Limb (tissue), 2 donors: ENCODE measurements around the gene TGFA.

Experiments
- DNase-seq, 2 donors: peaks; one replicate each; pipeline ENCODE4 v3.0.0-alpha.2; 2016; ENCODE audit errors: extremely low spot score in 2 of 2

TGFA gene

DNA sequence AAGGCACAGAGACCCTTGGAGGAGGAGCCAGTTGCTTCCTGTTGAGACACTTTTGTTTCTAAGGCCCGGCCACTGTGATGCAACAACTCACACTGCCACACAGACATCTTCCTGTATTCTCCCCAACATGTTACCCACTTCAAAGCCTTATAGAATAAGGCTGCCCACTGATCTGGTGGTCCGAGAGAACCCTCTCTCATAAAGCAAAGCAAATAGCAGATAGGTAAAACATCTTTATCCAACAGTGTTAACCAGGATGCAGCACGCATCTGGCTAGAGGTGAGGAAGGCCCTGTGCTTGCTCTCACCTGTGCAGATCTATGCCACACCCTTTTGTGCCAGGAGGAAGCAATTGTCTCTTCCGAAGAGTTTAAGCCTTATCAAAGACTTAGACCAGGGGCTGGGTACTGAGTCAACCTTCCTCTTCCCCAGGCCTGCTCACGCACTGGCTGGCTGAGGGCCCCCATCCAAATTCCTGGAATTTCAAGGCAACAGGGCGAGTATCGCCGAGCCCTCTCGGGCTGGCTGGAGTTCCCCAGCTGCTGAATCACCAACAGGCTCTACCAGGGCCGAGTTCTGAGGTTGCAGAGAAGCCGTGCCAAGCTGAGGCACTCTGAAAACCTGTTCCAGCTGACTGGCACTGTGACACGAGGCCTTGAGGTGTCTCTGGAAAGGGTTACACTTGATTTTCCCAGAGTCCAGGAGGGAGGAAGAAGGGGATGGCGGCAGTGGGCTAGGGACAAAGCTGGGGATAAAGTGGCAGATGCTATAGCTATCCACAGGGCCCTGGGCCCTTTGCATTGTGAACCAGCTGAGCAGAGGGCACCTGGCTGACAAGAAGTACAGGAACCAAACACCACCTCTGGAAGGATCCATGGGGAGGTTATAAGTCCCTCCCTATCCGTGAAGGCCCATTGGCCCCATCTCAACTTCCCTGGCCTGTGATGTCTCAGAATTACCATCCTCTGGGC is 29.3 kb downstream of the TGFA start:
- no peak for DNase-seq

DNA sequence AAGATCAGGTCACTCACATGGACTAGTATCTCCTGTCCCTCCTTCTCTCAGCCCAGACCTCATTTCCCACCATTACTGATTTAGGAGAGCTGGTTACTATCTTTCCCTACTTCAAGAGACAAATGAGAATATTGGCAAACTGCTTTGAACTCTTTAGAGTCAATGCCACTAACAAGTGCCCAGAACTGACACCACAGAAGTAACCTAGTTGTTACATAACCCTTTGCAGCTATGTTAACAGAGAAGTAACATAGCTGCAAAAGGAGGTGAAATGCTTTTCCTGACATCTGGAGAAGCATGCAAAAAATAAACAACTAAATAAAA is 30.0 kb downstream of the TGFA start:
- DNase-seq: no peak

DNA sequence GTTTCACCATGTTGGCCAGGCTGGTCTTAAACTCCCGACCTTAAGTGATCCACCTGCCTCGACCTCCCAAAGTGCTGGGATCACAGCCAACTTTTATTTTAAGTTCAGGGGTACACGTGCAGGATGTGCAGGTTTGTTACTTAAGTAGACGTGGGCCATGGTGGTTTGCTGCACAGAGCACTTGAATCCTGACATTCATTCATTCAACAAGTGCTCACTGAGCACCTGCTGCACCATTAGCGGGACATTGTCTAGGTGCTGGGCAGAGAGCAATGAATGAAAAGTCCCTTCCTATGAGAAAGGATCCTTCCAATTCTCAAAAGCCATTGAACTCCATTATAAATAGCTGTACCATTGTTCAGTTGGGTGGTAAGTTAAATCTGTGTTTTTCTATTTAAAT is 31.0 kb downstream of the TGFA start:
- DNase-seq: no peak

DNA sequence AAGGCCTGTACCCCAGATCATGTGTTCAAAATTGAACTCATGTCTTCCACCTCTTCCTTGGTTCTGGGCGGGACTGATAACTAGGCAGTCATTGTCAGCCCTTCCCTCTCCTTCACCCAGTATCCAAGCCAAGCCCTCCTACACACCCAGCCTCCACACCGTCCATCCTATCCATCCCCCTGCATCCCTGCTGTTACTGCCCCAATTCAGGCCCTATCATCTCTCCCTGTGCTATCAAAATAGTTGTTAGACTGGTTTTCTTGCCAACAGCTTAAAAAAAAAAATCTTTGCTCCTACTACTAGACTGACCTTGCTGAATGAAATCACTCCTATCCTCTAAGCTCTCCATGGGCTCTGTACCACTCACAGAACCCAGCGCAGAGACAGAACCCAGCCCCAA is 32.8 kb downstream of the TGFA start:
- DNase-seq: no peak

DNA sequence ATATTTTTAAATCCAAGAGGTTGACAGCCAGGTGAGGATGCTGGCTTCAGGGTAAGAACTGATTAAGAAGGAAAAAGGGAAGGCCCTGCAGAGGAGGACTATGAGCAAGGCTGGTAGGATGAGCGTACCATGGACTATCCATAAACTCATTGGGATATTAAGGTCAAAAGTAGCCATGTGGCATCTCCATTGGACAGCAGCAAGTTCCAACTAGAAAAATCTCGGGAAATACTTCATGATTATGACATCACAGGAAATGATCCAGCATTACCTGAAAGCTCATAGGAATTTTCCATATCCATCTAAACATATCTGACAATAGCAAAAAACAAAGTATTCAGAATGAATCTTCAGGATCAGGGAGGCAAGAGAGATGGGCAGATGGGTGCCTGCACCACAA is 34.2 kb downstream of the TGFA start:
- no peak for DNase-seq

DNA sequence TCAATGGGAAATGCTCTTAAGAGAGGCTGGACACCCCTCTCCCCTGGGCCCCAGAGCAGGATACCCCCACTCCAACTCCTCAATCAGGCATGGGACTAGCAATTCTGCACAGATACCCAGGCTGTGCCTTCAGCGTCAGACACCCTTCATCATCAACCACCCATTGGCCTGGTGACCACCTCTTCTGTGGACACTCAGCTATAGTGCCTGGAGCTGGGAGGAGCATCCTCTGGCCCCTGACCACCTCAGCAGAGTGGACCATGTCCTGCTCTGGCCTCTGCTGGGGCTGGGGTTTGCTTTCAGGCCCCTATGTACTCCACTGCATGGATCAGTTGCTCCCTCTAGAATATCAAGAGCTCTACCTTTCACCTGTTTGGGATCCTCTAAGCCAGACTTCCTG is 35.1 kb downstream of the TGFA start:
- no peak for DNase-seq

DNA sequence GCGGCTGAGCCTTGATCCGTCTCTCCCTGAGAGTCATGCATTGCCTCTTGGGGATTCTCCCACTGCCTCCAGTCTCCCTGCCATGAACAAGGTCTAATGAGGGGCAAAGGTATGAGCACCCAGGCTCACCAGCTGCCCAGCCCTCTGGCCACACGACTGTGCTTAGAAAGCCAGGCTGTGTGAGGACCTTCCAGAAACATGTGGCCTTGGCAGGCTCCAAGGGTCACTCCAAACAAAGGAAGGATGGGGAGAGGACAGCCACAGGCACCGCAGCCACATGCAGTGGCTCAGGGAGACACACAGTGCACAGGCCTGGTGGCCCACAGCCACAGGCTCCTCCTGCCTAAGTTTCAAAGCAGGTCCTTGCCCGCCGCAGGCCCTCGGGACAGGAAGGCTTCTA is 35.8 kb downstream of the TGFA start:
- DNase-seq: no peak

DNA sequence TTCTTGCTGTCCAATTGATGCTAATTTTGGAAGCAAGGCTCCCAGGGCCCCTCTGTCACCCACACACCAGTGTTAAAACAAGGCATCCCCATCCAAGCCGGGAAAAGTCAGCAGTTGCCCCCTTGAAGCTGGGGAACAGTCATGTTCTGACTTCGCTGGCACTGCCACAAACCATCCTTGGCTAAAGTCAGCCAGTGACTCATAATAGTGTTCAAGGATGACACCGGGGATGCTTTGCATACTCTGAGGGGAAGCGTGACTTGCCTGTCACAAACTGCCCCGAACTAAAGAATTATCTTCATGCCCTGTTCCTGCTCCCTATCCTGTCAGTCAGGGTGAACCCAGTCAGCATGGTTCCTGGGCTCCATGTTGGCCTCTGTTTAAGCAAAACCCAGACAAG is 37.0 kb downstream of the TGFA start:
- DNase-seq: no peak

DNA sequence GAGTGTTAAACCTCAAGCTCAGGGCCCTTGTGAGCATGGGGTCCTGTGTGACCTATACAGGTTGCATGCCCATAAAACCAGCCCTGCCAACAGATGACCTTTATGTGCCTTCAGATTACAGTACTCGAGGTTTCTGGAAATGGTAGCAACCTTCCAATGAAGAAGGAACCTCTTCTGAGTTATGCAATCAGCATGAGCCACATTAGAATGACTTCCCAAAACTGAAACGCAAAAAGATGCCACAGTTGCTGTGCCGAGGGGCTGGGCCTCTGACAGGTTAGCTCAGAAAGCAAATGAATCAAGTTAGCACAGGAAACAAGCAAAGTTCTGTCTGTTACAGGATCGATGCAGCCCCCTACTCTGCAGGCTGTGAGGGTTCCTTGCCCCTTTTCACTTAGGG is 37.7 kb downstream of the TGFA start:
- no peak for DNase-seq

DNA sequence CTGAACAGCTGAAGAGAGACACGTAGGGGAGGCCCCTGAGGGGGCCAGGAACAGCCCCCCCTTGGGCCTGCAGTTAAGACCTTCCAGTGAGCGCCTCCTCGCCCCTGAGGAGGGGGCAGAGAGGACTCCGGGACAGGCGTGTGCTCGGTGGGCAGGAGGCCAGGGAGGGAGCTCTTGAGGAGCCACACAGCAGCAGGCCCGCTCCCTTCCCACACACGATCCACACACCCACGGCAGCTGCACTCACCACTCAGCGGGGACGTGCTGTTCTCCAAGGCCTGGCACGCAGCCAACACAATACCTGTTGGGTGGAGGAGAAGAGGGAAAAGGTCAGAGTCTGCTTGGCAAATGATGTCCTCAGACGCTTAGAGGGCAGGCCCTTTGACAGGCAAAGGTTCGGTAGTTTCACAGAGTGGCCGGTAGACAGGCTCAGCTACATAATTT is 39.0 kb downstream of the TGFA start:
- DNase-seq: peak in 1 of 2 donors; percentile 55

DNA sequence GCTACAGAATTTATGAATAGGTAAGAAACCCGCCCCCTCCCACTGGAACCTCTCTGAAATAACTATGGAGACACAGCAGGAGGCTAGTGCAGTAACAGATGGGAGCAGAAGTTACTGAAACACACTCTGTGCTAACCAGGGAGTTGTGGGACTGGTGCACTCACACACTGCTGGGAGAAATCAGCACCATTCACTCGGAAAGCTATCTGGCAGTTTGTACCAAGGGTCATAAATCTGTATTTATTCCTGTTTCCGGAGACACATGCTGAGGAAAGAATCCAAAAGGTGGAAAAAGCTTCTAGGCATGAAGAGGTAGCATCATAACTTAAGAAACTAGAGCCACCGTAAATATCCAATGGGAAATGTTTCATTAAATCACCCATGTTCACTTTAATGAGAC is 39.9 kb downstream of the TGFA start:
- DNase-seq: no peak

DNA sequence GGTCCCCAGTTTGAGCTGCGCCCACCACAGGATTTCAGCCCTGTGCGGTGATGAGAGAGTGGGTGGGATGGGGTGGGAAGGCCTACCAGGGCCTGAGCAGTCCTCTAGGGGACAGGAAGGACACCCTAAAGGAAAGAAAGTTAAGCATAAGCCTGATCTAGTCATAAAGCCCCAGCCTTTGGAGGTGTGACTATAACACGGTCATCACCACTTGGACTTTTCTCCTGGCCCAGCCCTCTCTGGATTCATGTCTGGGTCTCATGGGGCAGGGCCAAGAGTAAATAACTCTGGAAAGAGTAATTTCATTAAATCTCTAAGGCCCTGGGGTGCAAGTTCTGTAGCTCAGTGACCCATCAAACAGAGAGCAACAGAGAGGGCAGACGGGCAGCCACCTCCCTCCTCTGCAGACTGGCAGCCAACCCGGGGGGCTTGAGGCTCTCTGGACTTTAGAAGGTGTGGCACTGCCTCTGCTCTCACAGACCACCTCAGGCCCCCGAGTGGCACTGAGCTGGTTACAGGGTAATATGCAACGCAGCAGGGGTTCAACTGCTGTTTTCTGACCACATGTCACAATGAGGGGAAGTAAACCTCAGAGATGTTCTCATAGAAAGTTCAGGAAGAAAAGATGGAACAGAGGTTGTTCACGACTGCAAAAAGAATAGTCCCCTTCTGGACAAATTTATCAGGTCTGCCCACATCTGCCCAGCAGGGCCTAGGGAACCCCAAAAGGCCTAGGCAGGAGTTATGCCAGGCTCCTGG is 41.5 kb downstream of the TGFA start:
- DNase-seq: no peak

DNA sequence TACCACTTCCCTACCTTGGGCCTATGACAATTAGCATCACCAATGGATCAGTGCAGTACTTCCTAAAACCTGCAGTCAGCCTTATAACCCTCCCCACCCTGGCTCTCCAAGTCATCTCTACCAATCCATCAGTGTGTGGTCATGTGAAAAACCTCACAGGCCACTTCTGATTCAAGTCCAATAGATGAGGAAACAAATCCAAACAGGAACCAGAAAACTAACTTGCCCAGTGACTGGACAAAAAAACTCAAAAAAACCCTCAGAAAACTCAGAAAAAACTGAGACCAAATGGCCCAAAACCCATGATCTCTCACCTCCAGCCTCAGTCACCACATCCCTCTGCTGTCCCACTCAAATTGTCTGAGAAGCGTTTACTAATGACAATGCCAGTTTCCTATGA is 43.3 kb downstream of the TGFA start:
- no peak for DNase-seq

DNA sequence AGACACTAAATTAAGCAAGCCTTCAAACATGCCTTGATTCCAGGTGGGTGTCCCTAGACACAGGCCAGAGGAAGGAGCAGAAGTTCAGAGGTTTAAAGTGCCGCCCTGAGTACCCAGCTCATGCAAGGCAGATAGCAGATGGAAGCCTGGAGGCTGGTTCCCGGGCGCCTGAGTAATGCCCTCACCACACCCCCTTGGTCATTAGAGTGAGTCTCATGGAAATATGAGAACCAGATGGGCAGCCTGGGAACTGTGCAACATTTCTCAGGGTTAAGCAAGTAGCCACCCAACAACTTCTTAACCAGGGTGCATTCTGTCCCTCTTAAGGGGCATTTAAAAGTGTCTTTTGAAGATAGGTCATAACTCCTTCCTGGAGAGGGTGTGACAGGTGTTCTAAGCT is 44.1 kb downstream of the TGFA start:
- no peak for DNase-seq

DNA sequence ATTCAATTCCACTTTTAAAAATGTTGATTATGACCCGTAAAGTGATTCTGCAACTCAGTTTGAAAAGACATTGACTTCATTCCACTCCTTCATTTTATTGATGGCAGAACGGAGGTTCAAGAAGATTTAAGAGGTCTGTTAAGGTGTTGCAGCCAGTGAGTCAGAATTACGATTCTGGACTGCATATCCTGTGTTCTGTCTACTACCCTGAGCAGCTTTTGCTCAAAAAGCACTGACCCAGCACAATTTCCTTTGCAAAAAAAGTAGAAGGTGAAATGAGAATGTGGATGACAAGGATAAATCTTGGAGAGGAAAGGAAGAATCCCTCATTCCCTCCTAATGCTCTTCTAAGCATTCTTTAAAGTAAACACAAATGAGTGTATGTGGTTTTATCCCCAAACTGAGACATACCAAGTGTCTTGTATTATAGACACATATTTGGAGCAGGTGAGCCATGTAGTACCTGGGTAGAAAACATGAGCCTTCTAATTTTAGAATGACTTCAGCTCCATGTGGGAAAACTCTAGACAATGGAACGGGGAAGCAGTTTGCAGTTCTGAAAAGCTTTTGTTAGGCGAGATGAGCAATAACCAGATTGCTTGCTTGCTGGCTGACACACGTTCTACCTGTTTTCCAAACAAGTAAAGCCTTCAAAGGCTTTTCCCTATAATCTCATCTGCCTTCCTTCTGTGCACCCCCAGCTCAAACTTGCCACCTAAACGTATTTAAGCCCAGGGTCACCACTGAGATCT is 44.7 kb downstream of the TGFA start:
- no peak for DNase-seq

DNA sequence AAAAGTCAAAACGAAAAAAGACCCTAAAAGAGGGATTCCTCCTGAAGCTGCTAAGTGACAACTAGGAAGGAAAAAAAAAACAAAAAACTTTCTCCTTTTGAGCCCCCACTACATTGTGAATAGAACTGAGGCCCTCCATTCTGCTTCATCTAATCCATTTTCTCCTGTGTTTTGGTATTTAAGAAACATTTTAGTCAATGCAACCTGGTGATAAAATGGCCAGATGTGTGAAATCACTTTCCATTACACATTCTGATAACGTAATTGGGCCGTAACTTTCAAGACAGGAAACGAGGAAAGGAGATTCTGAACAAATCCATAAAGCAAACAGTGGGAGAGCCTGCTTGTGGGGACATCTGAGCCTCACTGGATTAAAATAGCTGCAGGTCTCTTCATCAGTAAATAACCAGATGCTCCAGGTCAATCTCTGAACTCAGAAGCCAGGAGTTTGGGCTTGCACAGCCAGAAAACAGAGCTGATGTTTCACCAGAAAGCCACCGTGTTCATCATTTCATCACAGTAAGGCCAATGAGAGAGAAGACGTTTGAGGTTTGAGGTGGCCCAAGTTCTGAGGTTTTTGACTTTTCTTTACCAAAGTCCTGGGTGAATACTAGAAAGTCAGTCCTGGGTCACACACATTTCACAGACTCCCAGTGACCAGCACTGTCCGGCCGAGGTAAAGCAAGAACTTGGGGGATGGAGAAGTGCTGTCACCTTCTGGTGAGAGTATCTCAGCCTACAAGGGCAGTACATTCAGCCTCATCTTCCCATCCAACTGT is 47.8 kb downstream of the TGFA start:
- no peak for DNase-seq

DNA sequence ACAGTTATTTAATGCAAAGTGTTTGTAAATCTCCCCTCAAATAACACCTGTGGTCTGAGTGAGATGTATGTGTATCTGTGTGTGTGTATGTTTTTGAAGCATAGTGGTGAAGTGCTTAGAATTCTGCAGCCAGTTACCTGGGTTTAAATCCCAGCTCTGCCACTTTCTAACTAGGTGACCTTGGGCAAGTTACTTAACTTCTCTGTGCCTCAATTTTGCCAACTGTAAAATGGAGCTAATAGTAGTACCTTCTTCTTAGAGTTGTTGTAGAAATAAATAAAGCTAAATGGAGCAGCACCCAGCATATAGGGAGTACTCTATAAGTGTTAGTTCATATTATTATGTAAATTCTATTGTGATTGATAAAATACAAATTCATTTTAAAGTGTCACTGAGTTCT is 48.9 kb downstream of the TGFA start:
- DNase-seq: no peak

DNA sequence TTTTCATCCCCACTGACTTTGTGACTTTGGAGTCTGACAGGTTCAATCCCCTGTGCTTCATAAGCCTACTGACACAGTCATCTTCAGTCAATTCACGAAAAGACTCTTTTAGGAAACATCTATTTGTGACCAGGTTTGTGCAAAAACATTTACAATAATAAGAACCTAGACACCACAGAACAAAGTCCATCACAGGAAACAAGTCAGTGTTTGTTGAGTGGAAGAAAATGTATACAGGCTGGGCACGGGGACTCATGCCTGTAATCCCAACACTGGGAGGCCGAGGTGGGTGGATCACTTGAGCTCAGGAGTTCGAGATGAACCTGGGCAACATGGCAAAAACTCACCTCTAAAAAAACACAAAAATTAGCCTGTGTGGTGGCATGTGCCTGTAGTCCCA is 49.7 kb downstream of the TGFA start:
- DNase-seq: no peak

DNA sequence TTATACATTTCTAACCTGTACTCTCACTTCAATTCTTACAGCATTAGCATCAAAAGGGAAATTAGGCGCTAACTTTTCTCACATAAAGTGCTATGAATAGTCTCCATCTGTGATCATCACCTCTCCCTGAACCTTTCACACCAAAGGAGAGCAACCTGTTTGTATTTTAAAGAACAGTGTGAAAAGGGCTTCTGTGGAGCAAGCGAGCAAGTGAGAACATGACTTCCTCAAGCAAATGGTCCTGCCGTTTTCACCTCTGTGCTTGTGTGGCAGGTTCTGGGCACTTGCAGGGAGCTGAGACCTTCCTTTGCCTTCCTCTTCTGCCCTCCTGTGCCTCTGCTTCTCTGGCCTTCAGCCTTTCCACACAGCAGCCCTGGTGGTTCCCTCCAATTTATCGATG is 51.9 kb downstream of the TGFA start:
- DNase-seq: no peak

DNA sequence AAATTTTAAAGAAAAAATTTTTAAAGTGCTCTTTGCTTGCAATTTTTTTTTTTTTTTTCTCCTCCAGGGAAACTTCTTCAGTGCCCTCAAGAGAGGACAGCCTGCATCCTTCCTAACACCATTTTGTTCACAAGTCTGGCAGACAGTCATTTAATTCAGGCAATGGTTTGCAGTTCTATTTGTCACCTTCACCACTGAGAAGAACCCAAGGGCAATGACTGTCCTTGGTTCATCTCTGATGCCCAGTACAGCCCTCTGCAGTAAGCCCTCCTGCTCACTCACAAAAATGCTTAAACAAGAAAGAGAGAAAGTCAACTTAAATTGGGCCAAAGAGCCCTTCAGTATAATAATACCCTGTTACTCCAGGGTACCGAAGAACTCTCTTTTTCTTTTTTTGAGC is 52.4 kb downstream of the TGFA start:
- DNase-seq: no peak

DNA sequence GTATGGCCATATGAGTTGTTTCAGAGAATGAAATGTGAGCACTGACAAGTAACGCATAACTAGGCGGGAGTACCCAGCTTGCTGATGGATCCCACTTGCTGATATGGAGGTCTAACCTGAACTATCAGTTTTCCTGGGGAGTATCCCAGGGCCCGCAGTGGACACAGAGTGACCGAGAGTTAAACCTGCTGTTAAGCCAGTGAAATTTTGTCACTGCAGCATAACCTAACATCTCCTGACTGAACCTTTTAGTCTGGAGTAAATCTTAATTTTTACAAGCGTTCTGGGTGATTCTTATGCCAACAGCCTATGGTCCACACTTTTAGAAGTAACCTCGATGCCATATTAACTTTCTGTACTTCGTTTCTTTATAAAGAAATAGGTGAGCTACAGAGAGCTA is 54.4 kb downstream of the TGFA start:
- no peak for DNase-seq
